Measurements from ENCODE around the gene HDGFL3.

The HDGFL3 gene

DNA sequence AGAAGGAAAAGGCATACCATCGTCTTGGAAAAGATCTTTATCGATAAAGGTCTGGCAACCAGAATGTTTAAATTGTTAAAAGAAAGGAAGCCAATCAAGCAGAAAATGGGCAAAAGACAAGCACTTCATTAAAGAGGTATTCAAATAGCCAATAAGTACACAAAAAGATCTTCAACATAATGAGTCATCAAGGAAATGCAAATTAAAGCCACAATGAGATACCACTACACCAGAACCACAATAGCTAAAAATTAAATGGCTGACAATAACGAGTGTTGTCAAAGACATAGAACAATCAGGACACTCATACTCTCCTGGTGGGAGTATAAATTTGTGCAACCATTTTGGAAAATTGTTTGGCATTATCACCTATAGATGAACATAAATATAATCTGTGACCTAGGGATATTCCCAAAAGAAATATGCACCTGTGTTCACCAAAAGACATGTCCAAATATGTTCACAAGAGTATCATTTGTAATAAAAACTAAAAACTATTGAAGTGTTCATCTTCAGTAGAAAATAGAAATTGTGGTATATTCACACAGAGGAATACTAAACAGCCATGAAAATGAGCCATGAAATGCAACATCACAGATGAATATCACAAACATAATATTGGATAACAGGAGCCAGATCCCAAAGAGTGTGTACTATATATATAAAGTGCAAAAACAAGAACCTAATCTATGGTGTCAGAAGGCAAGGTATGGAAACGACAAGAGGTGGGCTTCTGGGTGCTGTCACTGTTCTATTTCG lies 126.2 kb downstream of the HDGFL3 start:
- Histone ChIP-seq H3K4me1 (ENCODE audit: control insufficient read depth in 5 of 5, insufficient read depth in 5 of 5, low read length in 5 of 5) (no peaks in the 10 kb centered on the region), H3K9me3 (ENCODE audit: control insufficient read depth in 5 of 5, low read length in 5 of 5) (peaks cover 0 to 2% (median 0%) of the 10 kb centered on the region in 5 donors), H3K9ac (ENCODE audit: low read length in 5 of 5) (no peak overlapping the region), H3K27ac (ENCODE audit: low read depth, low read length) (no peak overlapping the region), H3K36me3 (ENCODE audit: control insufficient read depth in 5 of 5, insufficient read depth in 5 of 5, low read length in 5 of 5) (no peaks in the 10 kb centered on the region), H3K4me3 (ENCODE audit: low read depth in 1 of 5, low read length in 5 of 5) (no peak overlapping the region), H3K27me3 (ENCODE audit: control insufficient read depth in 5 of 5, insufficient read depth in 4 of 5, low read length in 5 of 5) (peaks cover 0 to 12% (median 7%) of the 10 kb centered on the region in 5 donors)

DNA sequence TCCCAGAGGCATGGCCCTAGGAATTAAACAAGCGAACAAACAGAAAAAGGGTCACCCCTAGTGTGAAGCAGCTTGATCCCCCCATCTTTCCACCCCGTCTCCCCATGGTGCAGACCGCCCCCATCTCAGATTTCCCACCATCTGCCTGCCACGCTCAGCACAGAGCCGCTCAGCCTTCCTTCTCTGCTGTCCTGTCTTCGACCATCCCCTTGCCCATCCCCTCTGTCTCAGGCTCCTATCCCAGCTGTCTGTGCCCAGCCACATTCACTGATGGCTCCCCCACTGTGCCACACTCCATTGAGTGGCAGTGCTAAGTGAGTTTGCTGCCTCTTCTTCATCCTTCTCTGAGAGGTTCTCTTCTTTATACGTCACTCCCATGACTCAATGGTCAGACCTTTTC lies 128.9 kb downstream of the HDGFL3 start:
- Histone ChIP-seq H3K27ac (ENCODE audit: low read depth, low read length) (no peak overlapping the region), H3K9ac (ENCODE audit: low read length in 5 of 5) (no peak overlapping the region)

More for the DNA sequence above, 128.9 kb downstream of the HDGFL3 start:
- Histone ChIP-seq H3K4me3 (ENCODE audit: low read depth in 1 of 5, low read length in 5 of 5) (no peak overlapping the region), H3K9me3 (ENCODE audit: control insufficient read depth in 5 of 5, low read length in 5 of 5) (peaks cover 2 to 10% (median 9%) of the 10 kb centered on the region in 5 donors), H3K27me3 (ENCODE audit: control insufficient read depth in 5 of 5, insufficient read depth in 4 of 5, low read length in 5 of 5) (peaks cover 0 to 12% (median 6%) of the 10 kb centered on the region in 5 donors), H3K36me3 (ENCODE audit: control insufficient read depth in 5 of 5, insufficient read depth in 5 of 5, low read length in 5 of 5) (no peaks in the 10 kb centered on the region), H3K4me1 (ENCODE audit: control insufficient read depth in 5 of 5, insufficient read depth in 5 of 5, low read length in 5 of 5) (no peaks in the 10 kb centered on the region)
